ENCODE measurements around the gene RNF212B. TPM values are rescaled to one million over a fixed set of nuclear protein-coding genes. Genes with fewer than 3 reads are reported as not detected.

RNF212B gene
- total and polyA plus RNA-seq, 2 of the 13 experiments (the other 11 are each of a cell fraction or from before 2014, with no cell fraction given), result 0.05 TPM; not detected in 1

GRCh38 chr14:23227566-23227965 is 10.2 kb upstream of the RNF212B start (continued):
- TF ChIP-seq MYPOP (CRISPR knock-in tag; IDR thresholded peaks at IDR 0.05) (no peak), ZNF614 (CRISPR knock-in tag; IDR thresholded peaks at IDR 0.05; ENCODE audit: borderline replicate concordance) (no peak), GATA4 (IDR thresholded peaks at IDR 0.05; ENCODE audit: borderline replicate concordance, low read depth) (no peak), ZNF30 (CRISPR knock-in tag; IDR thresholded peaks at IDR 0.05) (no peak), E2F2 (CRISPR knock-in tag; IDR thresholded peaks at IDR 0.05; ENCODE audit: borderline replicate concordance) (no peak)

- 3% methylated on average over 1 of the region's 1 CpG for WGBS (ENCODE audit: low lambda C conversion rate)
- no TSS peak for BruUV-seq (replicated peaks)
- H3K36me3 ChIP-seq (replicated peaks in 1 of 2; ENCODE audit: control insufficient read depth in 1 of 2, insufficient read depth in 2 of 2, low read length in 2 of 2), result no peaks in the 10 kb centered on the region
- H3K4me3 ChIP-seq (replicated peaks in 1 of 3; ENCODE audit: insufficient read depth in 1 of 3, low read depth in 2 of 3, low read length in 3 of 3), result no peak overlapping the region
- POLR2A ChIA-PET, result no interaction called here
- H3K4me2 ChIP-seq (ENCODE audit: low read depth, low read length), result no peak overlapping the region
- 0 out of 5 replicates have a peak, but pooled peaks cover 0 to 2% of the 10 kb centered on the region in 2 experiments for H3K27me3 ChIP-seq (ENCODE audit: control insufficient read depth in 1 of 2, insufficient read depth in 2 of 2, low read length in 2 of 2)
- H2AFZ ChIP-seq (ENCODE audit: low read length), result no peak overlapping the region
- in situ Hi-C loops (cut with HindIII; ENCODE audit: extremely low pct_ligation_motif_present, low pct_unique_long_range_greater_than_20kb), result no loop called here
- H3K9ac ChIP-seq (ENCODE audit: insufficient read depth, low read depth, low read length), result no peak overlapping the region
- H3K79me2 ChIP-seq (ENCODE audit: insufficient read depth, low read length), result no peaks in the 10 kb centered on the region
- no peaks in the 10 kb centered on the region for H3K9me3 ChIP-seq (ENCODE audit: low read length)
- H3K27ac ChIP-seq (ENCODE audit: extremely low read length, insufficient read depth, low read length), result no peak overlapping the region
- FAIRE-seq, result no peak
- ATAC-seq, result no peak
- CTCF ChIA-PET (ENCODE audit: low intra/inter-chr PET ratio, low total read pairs), result no interaction called here
- intact Hi-C loops (cut with micrococcal nuclease; ENCODE audit: unreplicated experiment), result no loop called here
- no peaks in the 10 kb centered on the region for H4K20me1 ChIP-seq (ENCODE audit: insufficient read depth, low read length)
- H3K4me1 ChIP-seq (ENCODE audit: insufficient read depth, low read length), result no peaks in the 10 kb centered on the region
- no peak for DNase-seq (ENCODE audit: low spot score)
- TF ChIP-seq SKIL (CRISPR knock-in tag; IDR thresholded peaks at IDR 0.05; ENCODE audit: borderline replicate concordance) (no peak), ZNF792 (CRISPR knock-in tag; IDR thresholded peaks at IDR 0.05) (no peak), ZNF432 (CRISPR knock-in tag; IDR thresholded peaks at IDR 0.05; ENCODE audit: borderline replicate concordance) (no peak), MAZ (IDR thresholded peaks at IDR 0.05; ENCODE audit: borderline replicate concordance, low read depth, low read length) (no peak), MAZ (CRISPR knock-in tag; IDR thresholded peaks at IDR 0.05; ENCODE audit: low read depth) (no peak), ZNF841 (CRISPR knock-in tag; IDR thresholded peaks at IDR 0.05; ENCODE audit: borderline replicate concordance) (no peak), PAWR (CRISPR knock-in tag; IDR thresholded peaks at IDR 0.05; ENCODE audit: borderline replicate concordance) (no peak), ZNF546 (CRISPR knock-in tag; conservative IDR thresholded peaks at IDR 0.05) (no peak), CHD2 (IDR thresholded peaks at IDR 0.05; ENCODE audit: low read depth, low read length) (no peak), HDAC2 (CRISPR knock-in tag; IDR thresholded peaks at IDR 0.05) (no peak), CHCHD3 (CRISPR knock-in tag; IDR thresholded peaks at IDR 0.05) (no peak), ZFP82 (CRISPR knock-in tag; IDR thresholded peaks at IDR 0.05; ENCODE audit: borderline replicate concordance) (no peak), ZNF639 (CRISPR knock-in tag; conservative IDR thresholded peaks at IDR 0.05) (no peak), MZF1 (CRISPR knock-in tag; IDR thresholded peaks at IDR 0.05; ENCODE audit: borderline replicate concordance) (no peak), GTF3A (CRISPR knock-in tag; conservative IDR thresholded peaks at IDR 0.05) (no peak)
These were observed 8.9 kb upstream of the RNF212B start for GRCh38 chr14:23228812-23229211.

All from HepG2 (cell line).